ENCODE data around the gene VSIG4. TPM values are rescaled to one million over a fixed set of nuclear protein-coding genes. Genes with fewer than 3 reads are reported as not detected.
"Not testable (repeated sequence)": the region's sequence is repeated elsewhere in the genome, so short reads cannot be mapped to it uniquely, and the experiment has no call there.

VSIG4 gene
- total RNA-seq, 1 experiment from 2014 or later, result not detected

DNA sequence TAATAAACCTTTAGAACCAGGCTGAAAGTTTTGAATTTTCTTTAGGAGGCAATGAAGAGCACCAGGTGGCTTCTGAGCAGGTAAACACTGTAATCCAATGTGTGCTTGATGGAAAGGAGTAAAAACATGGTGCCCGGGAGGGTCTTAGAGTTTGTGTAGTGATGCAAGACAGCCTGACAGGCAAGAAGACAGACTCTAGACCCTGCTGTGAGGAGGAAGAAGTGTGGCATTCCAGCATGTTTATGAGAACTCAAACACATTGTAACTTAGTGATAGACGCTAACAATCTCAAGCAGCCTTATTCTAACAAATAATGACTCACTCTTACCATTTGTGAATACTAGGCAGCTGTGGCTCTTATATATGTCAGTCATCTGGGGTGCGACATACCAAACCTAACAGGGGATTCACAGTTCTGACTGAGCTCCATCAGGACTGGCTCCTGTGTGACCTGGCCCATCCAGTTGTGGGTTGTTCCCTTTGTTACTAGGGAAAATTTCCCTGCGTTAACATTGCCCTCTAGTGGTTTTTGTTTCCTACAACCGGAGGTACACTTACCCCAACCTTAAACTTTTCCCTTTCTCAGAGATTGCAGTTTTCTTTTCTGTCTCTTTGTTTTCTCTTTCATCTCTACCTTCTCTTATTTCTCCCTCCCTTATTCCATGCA, 53.8 kb downstream of the VSIG4 start:
- POLR2A ChIA-PET (ENCODE audit: low non-redundant PET), result no interaction called here
- peak overlapping the region; percentile 49 for H3K27ac ChIP-seq (ENCODE audit: low read depth, low read length, poor library complexity, severe bottlenecking)
- no peak for TF ChIP-seq EZH2 (IDR thresholded peaks at IDR 0.05; ENCODE audit: borderline replicate concordance, low read depth, low read length, poor library complexity, severe bottlenecking)
- TF ChIP-seq, protein P1, sequence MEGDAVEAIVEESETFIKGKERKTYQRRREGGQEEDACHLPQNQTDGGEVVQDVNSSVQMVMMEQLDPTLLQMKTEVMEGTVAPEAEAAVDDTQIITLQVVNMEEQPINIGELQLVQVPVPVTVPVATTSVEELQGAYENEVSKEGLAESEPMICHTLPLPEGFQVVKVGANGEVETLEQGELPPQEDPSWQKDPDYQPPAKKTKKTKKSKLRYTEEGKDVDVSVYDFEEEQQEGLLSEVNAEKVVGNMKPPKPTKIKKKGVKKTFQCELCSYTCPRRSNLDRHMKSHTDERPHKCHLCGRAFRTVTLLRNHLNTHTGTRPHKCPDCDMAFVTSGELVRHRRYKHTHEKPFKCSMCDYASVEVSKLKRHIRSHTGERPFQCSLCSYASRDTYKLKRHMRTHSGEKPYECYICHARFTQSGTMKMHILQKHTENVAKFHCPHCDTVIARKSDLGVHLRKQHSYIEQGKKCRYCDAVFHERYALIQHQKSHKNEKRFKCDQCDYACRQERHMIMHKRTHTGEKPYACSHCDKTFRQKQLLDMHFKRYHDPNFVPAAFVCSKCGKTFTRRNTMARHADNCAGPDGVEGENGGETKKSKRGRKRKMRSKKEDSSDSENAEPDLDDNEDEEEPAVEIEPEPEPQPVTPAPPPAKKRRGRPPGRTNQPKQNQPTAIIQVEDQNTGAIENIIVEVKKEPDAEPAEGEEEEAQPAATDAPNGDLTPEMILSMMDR (conservative IDR thresholded peaks at IDR 0.05; ENCODE audit: low read depth, low read length), result peak; percentile 62
- DNase-seq (ENCODE audit: low spot score), result peak; percentile 85
- H3K27me3 ChIP-seq (replicated peaks; ENCODE audit: insufficient read depth, low read depth, low read length, poor library complexity), result no peaks in the 10 kb centered on the region
- no peaks in the 10 kb centered on the region for H3K36me3 ChIP-seq (ENCODE audit: insufficient read depth, low read length, poor library complexity, severe bottlenecking)
- no peak overlapping the region for H3K4me3 ChIP-seq (ENCODE audit: low read depth, low read length, poor library complexity, severe bottlenecking)
- intact Hi-C loops (cut with micrococcal nuclease; ENCODE audit: unreplicated experiment), result loop anchor here (1.0 to 5.0 kb wide), 3 partner anchors 239 to 404 kb away; no protein-coding TSS in a partner anchor
- CTCF ChIA-PET, result interaction anchor here (0.6 to 1.9 kb wide), 4 partner anchors 241 to 405 kb away, joined by 3 to 6 read pairs (median 4); no protein-coding TSS in a partner anchor
- peaks cover 4% of the 10 kb centered on the region for H3K4me1 ChIP-seq (ENCODE audit: insufficient read depth, low read length, poor library complexity, severe bottlenecking)
- no peaks in the 10 kb centered on the region for H3K9me3 ChIP-seq (ENCODE audit: low read depth, low read length, poor library complexity, severe bottlenecking)
- no TSS peak for BruUV-seq (replicated peaks)

DNA sequence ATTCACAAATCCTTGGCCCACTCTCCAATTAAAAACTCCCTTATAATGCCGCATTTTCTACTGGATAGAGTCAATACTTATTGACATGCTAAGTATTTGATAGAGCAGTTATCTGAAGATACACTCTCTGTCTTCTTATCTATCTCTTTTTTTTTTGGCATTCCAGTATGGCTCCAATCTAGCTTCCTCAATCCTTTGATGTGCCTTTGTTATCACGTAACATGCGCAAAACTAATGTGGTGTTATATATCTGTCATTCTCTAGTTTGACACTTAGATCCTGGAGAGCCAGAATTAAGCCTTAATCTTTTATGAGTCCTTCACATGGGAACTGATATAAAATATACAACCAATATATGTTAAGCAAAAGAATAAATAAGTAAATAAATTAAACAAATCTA, 54.7 kb downstream of the VSIG4 start:
- H3K27ac ChIP-seq (ENCODE audit: low read depth, low read length, poor library complexity, severe bottlenecking), result no peak overlapping the region
- no peak overlapping the region for H3K4me3 ChIP-seq (ENCODE audit: low read depth, low read length, poor library complexity, severe bottlenecking)
- peaks cover 4% of the 10 kb centered on the region for H3K4me1 ChIP-seq (ENCODE audit: insufficient read depth, low read length, poor library complexity, severe bottlenecking)
- DNase-seq (ENCODE audit: low spot score), result no peak
- no TSS peak for BruUV-seq (replicated peaks)
- no peaks in the 10 kb centered on the region for H3K27me3 ChIP-seq (replicated peaks; ENCODE audit: insufficient read depth, low read depth, low read length, poor library complexity)
- no peak for TF ChIP-seq EZH2 (IDR thresholded peaks at IDR 0.05; ENCODE audit: borderline replicate concordance, low read depth, low read length, poor library complexity, severe bottlenecking)
- TF ChIP-seq, protein P1 (conservative IDR thresholded peaks at IDR 0.05; ENCODE audit: low read depth, low read length), result no peak
- H3K36me3 ChIP-seq (ENCODE audit: insufficient read depth, low read length, poor library complexity, severe bottlenecking), result no peaks in the 10 kb centered on the region
- ChIA-PET CTCF (no interaction called here), POLR2A (ENCODE audit: low non-redundant PET) (no interaction called here)
- intact Hi-C loops (cut with micrococcal nuclease; ENCODE audit: unreplicated experiment), result loop anchor here (5.0 kb wide), 1 partner anchor 238 kb away; no protein-coding TSS in a partner anchor
- no peaks in the 10 kb centered on the region for H3K9me3 ChIP-seq (ENCODE audit: low read depth, low read length, poor library complexity, severe bottlenecking)

DNA sequence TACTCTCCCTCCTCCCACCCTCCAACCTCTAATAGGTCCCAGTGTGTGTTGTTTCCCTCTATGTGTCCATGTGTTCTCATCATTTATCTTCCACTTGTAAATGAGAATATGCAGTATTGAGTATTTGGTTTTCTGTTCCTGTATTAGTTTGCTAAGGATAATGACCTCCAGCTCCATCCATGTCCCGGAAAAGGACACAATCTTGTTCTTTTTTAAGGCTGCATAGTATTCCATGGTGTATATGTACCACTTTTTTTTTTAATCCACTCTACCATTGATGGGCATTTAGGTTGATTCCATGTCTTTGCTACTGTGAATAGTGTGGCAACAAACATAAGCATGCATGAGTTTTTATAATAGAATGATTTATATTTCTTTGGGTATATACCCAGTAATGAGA, 62.7 kb downstream of the VSIG4 start:
- H3K4me1 ChIP-seq (ENCODE audit: insufficient read depth, low read length, poor library complexity, severe bottlenecking); BruUV-seq (replicated peaks); CTCF ChIA-PET; DNase-seq (ENCODE audit: low spot score); POLR2A ChIA-PET (ENCODE audit: low non-redundant PET); H3K27me3 ChIP-seq (replicated peaks; ENCODE audit: insufficient read depth, low read depth, low read length, poor library complexity); intact Hi-C loops (cut with micrococcal nuclease; ENCODE audit: unreplicated experiment); H3K36me3 ChIP-seq (ENCODE audit: insufficient read depth, low read length, poor library complexity, severe bottlenecking); H3K4me3 ChIP-seq (ENCODE audit: low read depth, low read length, poor library complexity, severe bottlenecking); H3K9me3 ChIP-seq (ENCODE audit: low read depth, low read length, poor library complexity, severe bottlenecking); H3K27ac ChIP-seq (ENCODE audit: low read depth, low read length, poor library complexity, severe bottlenecking): not testable (repeated sequence)

DNA sequence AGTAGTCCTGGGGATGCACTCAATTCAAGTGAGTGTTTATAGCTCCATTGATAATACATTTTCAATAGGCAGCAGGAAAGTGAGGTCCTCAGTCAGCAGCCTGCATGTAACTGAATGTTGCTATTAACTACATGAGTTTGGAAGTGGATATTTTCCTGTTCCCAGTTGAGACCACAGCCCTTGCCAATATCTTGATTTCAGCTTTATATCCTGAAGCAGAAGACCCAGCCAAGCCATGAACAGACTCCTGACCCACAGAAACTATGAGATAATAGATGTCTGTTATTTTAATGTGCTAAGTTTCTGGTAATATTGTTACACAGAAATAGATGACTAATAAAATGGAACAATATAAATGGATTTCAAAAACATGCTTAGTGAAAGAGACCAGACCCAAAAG, 63.7 kb downstream of the VSIG4 start:
- no peak overlapping the region for H3K27ac ChIP-seq (ENCODE audit: low read depth, low read length, poor library complexity, severe bottlenecking)
- CTCF ChIA-PET, result no interaction called here
- H3K4me3 ChIP-seq (ENCODE audit: low read depth, low read length, poor library complexity, severe bottlenecking), result no peak overlapping the region
- no peaks in the 10 kb centered on the region for H3K36me3 ChIP-seq (ENCODE audit: insufficient read depth, low read length, poor library complexity, severe bottlenecking)
- BruUV-seq (replicated peaks), result no TSS peak
- H3K4me1 ChIP-seq (ENCODE audit: insufficient read depth, low read length, poor library complexity, severe bottlenecking), result no peaks in the 10 kb centered on the region
- TF ChIP-seq, protein P1 (conservative IDR thresholded peaks at IDR 0.05; ENCODE audit: low read depth, low read length), result no peak
- TF ChIP-seq EZH2 (IDR thresholded peaks at IDR 0.05; ENCODE audit: borderline replicate concordance, low read depth, low read length, poor library complexity, severe bottlenecking), result no peak
- H3K9me3 ChIP-seq (ENCODE audit: low read depth, low read length, poor library complexity, severe bottlenecking), result no peaks in the 10 kb centered on the region
- no peak for DNase-seq (ENCODE audit: low spot score)
- intact Hi-C loops (cut with micrococcal nuclease; ENCODE audit: unreplicated experiment), result no loop called here
- peaks cover 5% of the 10 kb centered on the region for H3K27me3 ChIP-seq (replicated peaks; ENCODE audit: insufficient read depth, low read depth, low read length, poor library complexity)
- POLR2A ChIA-PET (ENCODE audit: low non-redundant PET), result no interaction called here

GRCh38 chrX:65975161-65975751, 64.6 kb downstream of the VSIG4 start:
- POLR2A ChIA-PET (ENCODE audit: low non-redundant PET); CTCF ChIA-PET; H3K36me3 ChIP-seq (ENCODE audit: insufficient read depth, low read length, poor library complexity, severe bottlenecking); BruUV-seq (replicated peaks); H3K27ac ChIP-seq (ENCODE audit: low read depth, low read length, poor library complexity, severe bottlenecking); H3K4me3 ChIP-seq (ENCODE audit: low read depth, low read length, poor library complexity, severe bottlenecking); DNase-seq (ENCODE audit: low spot score); intact Hi-C loops (cut with micrococcal nuclease; ENCODE audit: unreplicated experiment); H3K4me1 ChIP-seq (ENCODE audit: insufficient read depth, low read length, poor library complexity, severe bottlenecking); H3K9me3 ChIP-seq (ENCODE audit: low read depth, low read length, poor library complexity, severe bottlenecking); H3K27me3 ChIP-seq (replicated peaks; ENCODE audit: insufficient read depth, low read depth, low read length, poor library complexity): not testable (repeated sequence)
